HCT116 (cell line): ENCODE data around the gene HCRTR1. TPM values are rescaled to one million over a fixed set of nuclear protein-coding genes. Genes with fewer than 3 reads are reported as not detected.

Experiments used
- ATAC-seq: fragments of 200-7000 bp; cut with Tn5 transposase; 2 replicates; pipeline ENCODE4 v1.9.1; 2020; ENCODE audit warnings: mild to moderate bottlenecking, moderate library complexity
- BruUV-seq: library from RNA; stranded (reverse); fragments of 400-500 nt; replicated peaks from 2 replicates; lab custom pipeline; 2021; lab: Mats Ljungman, UMichigan
- CTCF ChIA-PET: fragments of 300-600 bp; sonication (Branson Sonifier 250); formaldehyde crosslinking; loops from one replicate; lab custom pipeline; 2021; ENCODE audit warnings: antibody characterized with exemption; lab: Charles Lee
- POLR2A ChIA-PET: fragments of 300-600, 350-600 bp; sonication (Branson Sonifier 250); formaldehyde crosslinking; loops from one replicate; lab custom pipeline; 2021; ENCODE audit warnings: antibody characterized with exemption; lab: Charles Lee
- RAD21 ChIA-PET, 2 experiments: fragments of 300-600 bp; sonication (Branson Sonifier 250); formaldehyde crosslinking; loops; one replicate each; lab custom pipeline; 2023; ENCODE audit warnings: low total read pairs in 2 of 2; ENCODE audit not compliant: uncharacterized antibody in 2 of 2, unreplicated experiment in 2 of 2, low non-redundant PET in 1 of 2; lab: Charles Lee
- DNase-seq: peaks from one replicate; pipeline ENCODE4 v3.0.0-alpha.2; 2010; ENCODE audit warnings: low read depth, low spot score
- H2AFZ ChIP-seq: fragments of 200-600 bp; shearing (Covaris generic), sonication (generic); 2 replicates; pipeline ENCODE4 v1.6.1; 2017; ENCODE audit warnings: low read depth, mixed run types, mixed read lengths, antibody characterized with exemption, low read length; ENCODE audit not compliant: poor library complexity, severe bottlenecking
- H3K27ac ChIP-seq: 2 replicates; pipeline ENCODE4 v1.5.1; 2012; ENCODE audit warnings: low read depth, low read length
- H3K27me3 ChIP-seq: fragments of 200-600 bp; sonication (generic); 2 replicates; pipeline ENCODE4 v1.6.1; 2016; ENCODE audit warnings: mixed run types, low read length, mixed read lengths; ENCODE audit not compliant: insufficient read depth
- H3K36me3 ChIP-seq, 2 experiments: fragments of 200-500 bp in 1 of 2; fragments of 200-600 bp in 1 of 2; sonication (Bioruptor generic) in 1 of 2; sonication (generic) in 1 of 2; 2 replicates each; pipeline versions ENCODE4 v1.5.1 to v1.6.1; 2014 to 2016; ENCODE audit warnings: low read length in 2 of 2, inconsistent platforms in 1 of 2, mixed read lengths in 1 of 2, mixed run types in 1 of 2; ENCODE audit not compliant: insufficient read depth in 2 of 2, control insufficient read depth in 1 of 2
- H3K4me1 ChIP-seq, 2 experiments: fragments of 200-600 bp in 1 of 2; sonication (generic) in 1 of 2; 2 replicates each; pipeline versions ENCODE4 v1.5.1 to v1.6.1; 2012 to 2017; ENCODE audit warnings: low read length in 2 of 2, inconsistent platforms in 1 of 2, mild to moderate bottlenecking in 1 of 2, mixed read lengths in 1 of 2, mixed run types in 1 of 2, moderate library complexity in 1 of 2; ENCODE audit not compliant: insufficient read depth in 2 of 2, control insufficient read depth in 1 of 2
- H3K4me2 ChIP-seq: fragments of 200-600 bp; sonication (generic); 2 replicates; pipeline ENCODE4 v1.6.1; 2017; ENCODE audit warnings: mixed run types, low read length, mixed read lengths
- H3K4me3 ChIP-seq, 2 experiments: fragments of 200-600 bp in 1 of 2; sonication (generic) in 1 of 2; replicated peaks in 1 of 2; 2 replicates each; pipeline ENCODE4 v1.5.1; 2011 to 2016; ENCODE audit warnings: low read length in 2 of 2, control low read depth in 1 of 2, low read depth in 1 of 2, mild to moderate bottlenecking in 1 of 2, mixed read lengths in 1 of 2, mixed run types in 1 of 2
- H3K79me2 ChIP-seq: fragments of 200-600 bp; sonication (generic); 2 replicates; pipeline ENCODE4 v1.6.1; 2017; ENCODE audit warnings: mild to moderate bottlenecking, mixed run types, low read length, moderate library complexity, mixed read lengths; ENCODE audit not compliant: insufficient read depth
- H3K9ac ChIP-seq: fragments of 200-600 bp; sonication (generic); 2 replicates; pipeline ENCODE4 v1.6.1; 2016; ENCODE audit warnings: low read length, mixed read lengths
- H3K9me2 ChIP-seq: fragments of 200-600 bp; sonication (generic), shearing (Covaris generic); 2 replicates; pipeline ENCODE4 v1.6.1; 2017; ENCODE audit warnings: mixed run types, mild to moderate bottlenecking, moderate library complexity; ENCODE audit not compliant: insufficient read depth
- H3K9me3 ChIP-seq, 2 experiments: fragments of 200-500 bp in 1 of 2; fragments of 200-600 bp in 1 of 2; sonication (Bioruptor generic) in 1 of 2; sonication (generic) in 1 of 2; 2 replicates each; pipeline ENCODE4 v1.6.1; 2014 to 2017; ENCODE audit warnings: low read length in 2 of 2, mixed read lengths in 2 of 2, inconsistent platforms in 1 of 2, low read depth in 1 of 2, mild to moderate bottlenecking in 1 of 2, mixed run types in 1 of 2, moderate library complexity in 1 of 2; ENCODE audit not compliant: control insufficient read depth in 1 of 2, insufficient read depth in 1 of 2
- H4K20me1 ChIP-seq: fragments of 200-600 bp; sonication (generic), shearing (Covaris generic); 2 replicates; pipeline ENCODE4 v1.6.1; 2017; ENCODE audit warnings: mixed run types, mild to moderate bottlenecking, moderate library complexity; ENCODE audit not compliant: insufficient read depth
- ATF3 ChIP-seq: IDR thresholded peaks from 2 replicates; pipeline ENCODE4 v1.6.1; 2012
- CEBPB ChIP-seq: IDR thresholded peaks from 2 replicates; pipeline ENCODE4 v1.6.1; 2012; ENCODE audit warnings: low read depth
- EGR1 ChIP-seq: IDR thresholded peaks from 2 replicates; pipeline ENCODE4 v1.6.1; 2012; ENCODE audit warnings: low read depth
- ELF1 ChIP-seq: IDR thresholded peaks from 2 replicates; pipeline ENCODE4 v1.6.1; 2012; ENCODE audit warnings: low read depth, borderline replicate concordance
- EZH2 ChIP-seq: fragments of 200-600 bp; sonication (generic); IDR thresholded peaks from 2 replicates; pipeline ENCODE4 v1.6.1; 2017; ENCODE audit warnings: antibody characterized with exemption, mixed run types
- EZH2phosphoT487 ChIP-seq: fragments of 200-600 bp; IDR thresholded peaks from 2 replicates; pipeline ENCODE4 v1.6.1; 2018; ENCODE audit warnings: antibody characterized with exemption, borderline replicate concordance
- FOSL1 ChIP-seq: IDR thresholded peaks from 2 replicates; pipeline ENCODE4 v1.6.1; 2012; ENCODE audit warnings: low read depth
- POLR2A ChIP-seq: IDR thresholded peaks from 2 replicates; pipeline ENCODE4 v1.7.0; 2011; ENCODE audit warnings: borderline replicate concordance; ENCODE audit not compliant: insufficient read depth, insufficient read length; ENCODE audit errors: extremely low read depth
- POLR2AphosphoS5 ChIP-seq: IDR thresholded peaks from 2 replicates; pipeline ENCODE4 v1.6.1; 2011; ENCODE audit warnings: mild to moderate bottlenecking, low read depth, low read length, moderate library complexity
- RAD21 ChIP-seq: IDR thresholded peaks from 2 replicates; pipeline ENCODE4 v1.6.1; 2012; ENCODE audit warnings: low read depth, mild to moderate bottlenecking
- REST ChIP-seq: IDR thresholded peaks from 2 replicates; pipeline ENCODE4 v1.6.1; 2012; ENCODE audit warnings: low read depth
- SIN3A ChIP-seq: IDR thresholded peaks from 2 replicates; pipeline ENCODE4 v1.6.1; 2012; ENCODE audit warnings: low read depth
- SP1 ChIP-seq: IDR thresholded peaks from 2 replicates; pipeline ENCODE4 v1.6.1; 2012; ENCODE audit warnings: low read depth
- SRF ChIP-seq: IDR thresholded peaks from 2 replicates; pipeline ENCODE4 v1.6.1; 2012; ENCODE audit warnings: low read depth
- ZBTB33 ChIP-seq: IDR thresholded peaks from 2 replicates; pipeline ENCODE4 v1.6.1; 2011; ENCODE audit warnings: mild to moderate bottlenecking, low read length, moderate library complexity; ENCODE audit not compliant: insufficient replicate concordance; ENCODE audit errors: extremely low read depth
- ZFX ChIP-seq: fragments of 450-650 bp; IDR thresholded peaks from 2 replicates; pipeline ENCODE4 v1.6.1; 2017
- ZNF274 ChIP-seq: fragments of 200-500 bp; sonication (Bioruptor generic); IDR thresholded peaks from 2 replicates; pipeline ENCODE4 v1.6.1; 2014; ENCODE audit warnings: mild to moderate bottlenecking, low read depth, low read length, inconsistent platforms
- intact Hi-C: fragments of 100-400 bp; cut with micrococcal nuclease; formaldehyde crosslinking; loops from 2 replicates; pipeline ENCODE4 v1.10.0; 2022
- total RNA-seq: library from RNA; stranded (reverse); gene quantifications from one replicate; pipeline ENCODE4 v1.2.1, GENCODE V29; 2021; ENCODE audit not compliant: unreplicated experiment

HCRTR1 gene
- total RNA-seq, 1 experiment from 2014 or later, result not detected

- TF ChIP-seq ATF3 (no peak), EZH2phosphoT487 (no peak), RAD21 (no peak), SRF (no peak), SIN3A (no peak), FOSL1 (no peak)
- TF ChIP-seq, all 23 proteins: peak for 0
Observed at GRCh38 chr1:31602081-31602480, 15.4 kb upstream of the HCRTR1 start (continued).

- Histone ChIP-seq H3K4me3 (no peak overlapping the region), H3K9me2 (no peaks in the 10 kb centered on the region), H4K20me1 (no peaks in the 10 kb centered on the region), H3K27ac (no peak overlapping the region), H3K4me2 (no peak overlapping the region), H3K79me2 (no peaks in the 10 kb centered on the region), H3K4me1 (no peaks in the 10 kb centered on the region), H3K36me3 (no peaks in the 10 kb centered on the region), H3K27me3 (no peaks in the 10 kb centered on the region), H3K9ac (no peak overlapping the region), H2AFZ (no peak overlapping the region), H3K9me3 (no peaks in the 10 kb centered on the region)
- DNase-seq (no peak), ATAC-seq (no peak)
- RAD21 ChIA-PET, result no interaction called here
- TF ChIP-seq ATF3 (no peak), FOSL1 (no peak), EZH2 (no peak), ZFX (no peak), ZNF274 (no peak), EZH2phosphoT487 (no peak), EGR1 (no peak), CEBPB (no peak), REST (no peak), ELF1 (no peak), POLR2AphosphoS5 (no peak), ZBTB33 (no peak), POLR2A (no peak), SP1 (no peak), RAD21 (no peak)
- CTCF ChIA-PET, result no interaction called here
- intact Hi-C loops, result no loop called here
- no TSS peak for BruUV-seq
- POLR2A ChIA-PET, result no interaction called here
Observed at GRCh38 chr1:31605908-31606427, 11.5 kb upstream of the HCRTR1 start.
